ENCODE measurements around the gene LY6G6F.

LY6G6F gene

GRCh38 chr6:31666337-31666965 is 40.2 kb upstream of the LY6G6F start:
- TF ChIP-seq, protein P1, sequence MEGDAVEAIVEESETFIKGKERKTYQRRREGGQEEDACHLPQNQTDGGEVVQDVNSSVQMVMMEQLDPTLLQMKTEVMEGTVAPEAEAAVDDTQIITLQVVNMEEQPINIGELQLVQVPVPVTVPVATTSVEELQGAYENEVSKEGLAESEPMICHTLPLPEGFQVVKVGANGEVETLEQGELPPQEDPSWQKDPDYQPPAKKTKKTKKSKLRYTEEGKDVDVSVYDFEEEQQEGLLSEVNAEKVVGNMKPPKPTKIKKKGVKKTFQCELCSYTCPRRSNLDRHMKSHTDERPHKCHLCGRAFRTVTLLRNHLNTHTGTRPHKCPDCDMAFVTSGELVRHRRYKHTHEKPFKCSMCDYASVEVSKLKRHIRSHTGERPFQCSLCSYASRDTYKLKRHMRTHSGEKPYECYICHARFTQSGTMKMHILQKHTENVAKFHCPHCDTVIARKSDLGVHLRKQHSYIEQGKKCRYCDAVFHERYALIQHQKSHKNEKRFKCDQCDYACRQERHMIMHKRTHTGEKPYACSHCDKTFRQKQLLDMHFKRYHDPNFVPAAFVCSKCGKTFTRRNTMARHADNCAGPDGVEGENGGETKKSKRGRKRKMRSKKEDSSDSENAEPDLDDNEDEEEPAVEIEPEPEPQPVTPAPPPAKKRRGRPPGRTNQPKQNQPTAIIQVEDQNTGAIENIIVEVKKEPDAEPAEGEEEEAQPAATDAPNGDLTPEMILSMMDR (IDR thresholded peaks at IDR 0.05) = no peak

DNA sequence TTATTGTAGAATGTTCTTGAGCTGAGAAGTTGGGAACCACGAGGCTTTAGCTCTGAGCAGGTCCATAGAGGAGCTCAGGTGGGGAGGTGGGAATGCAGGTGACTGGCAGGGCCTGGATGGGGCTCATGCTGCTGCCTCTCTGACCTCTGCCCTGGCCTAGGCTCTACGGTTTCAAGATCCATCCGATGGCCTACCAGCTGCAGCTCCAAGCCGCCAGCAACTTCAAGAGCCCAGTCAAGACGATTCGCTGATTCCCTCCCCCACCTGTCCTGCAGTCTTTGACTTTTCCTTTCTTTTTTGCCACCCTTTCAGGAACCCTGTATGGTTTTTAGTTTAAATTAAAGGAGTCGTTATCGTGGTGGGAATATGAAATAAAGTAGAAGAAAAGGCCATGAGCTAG is 37.0 kb upstream of the LY6G6F start, which contains the start of gene LY6G5B:
Gene LY6G5B (plus strand): TSS at position 301 of the 400 bp plus-strand sequence. CDS start 975 bp downstream, outside the sequence.
- TF ChIP-seq, protein P1 (IDR thresholded peaks at IDR 0.05) = no peak

DNA sequence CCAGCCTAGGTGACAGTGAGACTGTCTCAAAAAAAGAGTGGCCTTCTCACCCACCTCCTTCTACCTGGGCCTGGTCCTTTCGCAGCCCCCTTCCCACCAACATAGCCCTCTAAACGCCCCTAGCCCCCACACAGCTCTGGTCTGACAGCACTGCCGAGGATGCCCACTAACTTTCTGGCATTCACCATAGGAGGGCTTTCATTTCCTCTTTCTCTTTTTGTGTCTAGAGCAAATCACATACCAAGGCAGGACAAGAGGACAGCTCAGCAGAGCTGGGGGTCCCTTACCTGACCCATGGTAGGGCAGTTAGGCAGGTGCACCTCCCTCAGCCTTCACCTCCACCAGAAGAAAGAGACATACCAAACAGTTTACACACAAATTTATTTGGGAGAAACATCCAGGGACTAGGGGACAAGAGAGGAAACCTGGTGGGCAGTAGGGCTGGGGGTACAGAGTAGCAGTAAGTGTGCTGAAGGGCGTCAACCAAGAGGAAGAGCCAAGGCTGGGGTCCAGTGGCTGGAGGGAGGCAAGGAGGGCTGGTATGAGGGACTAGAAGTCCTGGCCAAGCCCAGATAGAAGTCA is 30.3 kb upstream of the LY6G6F start:
- TF ChIP-seq, protein P1 (IDR thresholded peaks at IDR 0.05) = no peak

GRCh38 chr6:31676904-31677303 is 29.8 kb upstream of the LY6G6F start:
- TF ChIP-seq, protein P1 (IDR thresholded peaks at IDR 0.05) = no peak

DNA sequence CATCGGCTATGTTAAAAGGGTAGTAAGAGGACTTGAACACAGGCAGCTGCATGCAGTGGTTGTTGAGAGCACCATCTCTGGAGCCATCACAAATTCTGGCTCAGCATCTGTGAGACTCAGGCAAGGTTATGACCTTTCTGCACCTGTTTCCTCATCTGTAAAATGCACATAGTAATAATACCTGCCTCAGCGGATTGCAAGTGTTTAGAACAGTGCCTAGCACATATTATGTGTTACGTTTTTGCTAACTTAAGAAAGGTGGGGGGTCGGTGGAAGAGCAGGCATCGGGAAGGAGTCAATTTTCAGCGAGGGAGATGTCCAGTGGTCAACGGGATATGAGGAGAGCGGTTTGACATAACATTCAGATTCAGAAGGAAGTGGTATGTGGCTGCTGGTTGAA is 28.7 kb upstream of the LY6G6F start:
- TF ChIP-seq, protein P1 (IDR thresholded peaks at IDR 0.05) = no peak

GRCh38 chr6:31680226-31681134 is 26.2 kb upstream of the LY6G6F start, which contains the start of gene LY6G5C:
Gene LY6G5C, minus strand, starts transcription at chr6:31681067. Its CDS starts 694 bp downstream, at chr6:31680373.
- TF ChIP-seq, protein P1 (IDR thresholded peaks at IDR 0.05) = peak; percentile 63

- TF ChIP-seq, protein P1 (IDR thresholded peaks at IDR 0.05) = no peak
Measured at GRCh38 chr6:31681135-31681671, 25.5 kb upstream of the LY6G6F start.

Measured in LNCAP (cell line).